Measurements from ENCODE around the gene FBXO27.
"Not testable (repeated sequence)": the region's sequence is repeated elsewhere in the genome, so short reads cannot be mapped to it uniquely, and the experiment has no call there.

The FBXO27 gene

DNA sequence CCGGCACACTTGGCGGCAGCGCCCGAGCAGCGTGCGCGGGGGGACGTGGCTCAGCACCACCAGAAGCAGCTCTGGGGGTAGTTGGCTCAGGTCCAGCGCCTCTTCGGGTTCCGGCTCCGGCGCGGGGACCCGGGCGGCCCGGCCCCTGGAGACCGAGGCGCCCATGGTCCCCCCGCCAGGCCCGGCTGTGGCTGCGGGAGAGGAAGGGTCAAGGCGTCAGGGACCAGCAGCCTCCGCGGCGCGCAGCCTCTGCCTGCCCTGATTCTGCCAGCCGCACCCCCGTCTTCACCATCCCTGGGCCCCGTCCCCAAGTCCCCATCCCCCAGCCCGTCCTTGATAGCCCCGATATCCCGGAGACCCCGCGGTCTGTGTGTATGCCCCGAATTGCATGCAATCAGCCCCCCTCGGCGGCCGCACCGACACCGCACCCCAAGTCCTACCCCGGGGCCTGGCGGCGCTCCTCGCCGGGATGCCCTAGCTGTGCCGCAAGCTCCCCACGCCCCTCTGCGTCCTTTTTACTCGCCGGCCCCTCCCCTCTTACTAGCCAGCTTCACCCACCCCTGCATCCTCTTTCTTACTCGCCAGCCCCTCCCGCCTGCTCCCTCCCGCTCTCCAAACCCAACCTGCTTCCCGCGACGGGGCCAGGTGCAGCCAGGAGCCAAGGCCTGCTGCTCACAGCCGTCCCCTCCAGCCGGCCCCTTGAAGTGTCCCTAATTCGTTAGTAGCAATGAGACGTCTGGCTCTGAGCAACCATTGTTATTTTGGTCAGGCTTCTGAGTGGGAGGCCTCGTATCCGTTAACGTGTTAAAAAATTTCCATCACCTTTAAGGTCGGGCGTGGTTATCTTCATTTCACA lies at the start of gene FBXO27:
FBXO27 (minus strand) TSS at position 487 of the 856 bp plus-strand sequence; CDS start at position 165, 322 bp downstream.
- peak within 1 kb of the TSS; percentile 65 for H3K4me3 Mint-ChIP-seq
- peaks cover 15% of the 10 kb centered on the region for H3K27me3 Mint-ChIP-seq
- no peaks in the 10 kb centered on the region for H3K9me3 Mint-ChIP-seq
- peaks cover 10% of the 10 kb centered on the region for H3K4me1 Mint-ChIP-seq (ENCODE audit: low read depth)
- no peaks in the 10 kb centered on the region for H3K36me3 Mint-ChIP-seq (ENCODE audit: low read depth)
- no peak within 1 kb of the TSS for H3K27ac Mint-ChIP-seq

GRCh38 chr19:39080431-39080830 lies 48.1 kb upstream of the FBXO27 start:
- Mint-ChIP-seq H3K9me3 (no peaks in the 10 kb centered on the region), H3K27me3 (peaks cover 35% of the 10 kb centered on the region), H3K4me1 (ENCODE audit: low read depth) (peaks cover 10% of the 10 kb centered on the region), H3K27ac (no peak overlapping the region), H3K36me3 (ENCODE audit: low read depth) (no peaks in the 10 kb centered on the region), H3K4me3 (no peak overlapping the region)

- no peak overlapping the region for H3K27ac Mint-ChIP-seq
- H3K36me3 Mint-ChIP-seq (ENCODE audit: low read depth) = no peaks in the 10 kb centered on the region
- H3K4me3 Mint-ChIP-seq = no peak overlapping the region
- H3K9me3 Mint-ChIP-seq = no peaks in the 10 kb centered on the region
- peaks cover 23% of the 10 kb centered on the region for H3K27me3 Mint-ChIP-seq
- peaks cover 15% of the 10 kb centered on the region for H3K4me1 Mint-ChIP-seq (ENCODE audit: low read depth)
These were observed 46.3 kb upstream of the FBXO27 start for GRCh38 chr19:39078436-39079200.

GRCh38 chr19:39077323-39077722 lies 45.0 kb upstream of the FBXO27 start:
- Mint-ChIP-seq H3K27ac (no peak overlapping the region), H3K9me3 (no peaks in the 10 kb centered on the region), H3K4me3 (no peak overlapping the region), H3K27me3 (peaks cover 11% of the 10 kb centered on the region), H3K4me1 (ENCODE audit: low read depth) (peaks cover 19% of the 10 kb centered on the region), H3K36me3 (ENCODE audit: low read depth) (no peaks in the 10 kb centered on the region)

GRCh38 chr19:39074942-39075341 lies 42.6 kb upstream of the FBXO27 start:
- Mint-ChIP-seq H3K9me3 (no peaks in the 10 kb centered on the region), H3K36me3 (ENCODE audit: low read depth) (no peaks in the 10 kb centered on the region), H3K27ac (no peak overlapping the region), H3K4me1 (ENCODE audit: low read depth) (peaks cover 20% of the 10 kb centered on the region), H3K27me3 (no peaks in the 10 kb centered on the region), H3K4me3 (no peak overlapping the region)

DNA sequence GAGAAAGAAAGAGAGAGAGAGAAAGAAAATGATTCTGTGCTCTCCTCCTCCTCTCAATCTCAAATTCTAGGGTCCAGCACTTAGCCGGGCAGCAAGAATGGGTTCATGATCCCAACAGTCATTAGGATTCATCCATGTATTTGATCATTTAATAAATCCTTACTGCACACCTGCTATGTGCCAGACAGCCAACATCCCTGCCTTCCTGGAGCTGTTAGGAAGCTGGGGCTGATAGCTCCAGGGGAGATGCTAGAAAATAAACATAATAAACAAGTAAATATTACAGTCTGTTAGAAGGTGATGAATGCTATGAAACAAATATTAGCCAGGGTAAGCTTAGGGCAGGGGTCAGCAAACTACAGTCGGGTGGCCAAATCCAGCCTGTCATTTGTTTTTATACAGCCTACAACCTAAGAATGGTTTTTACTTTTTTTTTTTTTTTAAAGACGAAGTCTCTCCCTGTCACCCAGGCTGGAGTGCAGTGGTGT lies 41.9 kb upstream of the FBXO27 start:
- Mint-ChIP-seq H3K4me3 (no peak overlapping the region), H3K4me1 (ENCODE audit: low read depth) (peaks cover 20% of the 10 kb centered on the region), H3K36me3 (ENCODE audit: low read depth) (no peaks in the 10 kb centered on the region), H3K9me3 (no peaks in the 10 kb centered on the region), H3K27ac (no peak overlapping the region), H3K27me3 (no peaks in the 10 kb centered on the region)

DNA sequence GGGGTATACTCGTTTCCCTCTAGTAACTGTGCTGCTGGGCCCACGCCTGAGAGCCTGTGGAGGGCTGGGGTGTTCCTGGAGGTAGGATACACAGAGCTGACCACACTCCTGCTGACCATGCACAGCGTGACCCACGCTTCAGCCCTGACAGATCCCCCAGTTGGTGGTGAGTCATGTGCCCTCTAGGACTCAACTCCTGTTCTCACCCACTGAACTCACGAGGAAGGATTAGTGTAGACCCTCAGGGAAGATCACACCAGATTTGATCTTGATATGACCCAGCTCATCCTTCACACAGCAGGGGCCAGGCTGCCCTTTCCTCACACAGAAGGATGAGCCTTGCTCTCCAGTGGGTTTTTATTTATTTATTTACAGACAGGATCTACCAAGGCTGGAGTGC lies 38.5 kb upstream of the FBXO27 start:
- Mint-ChIP-seq H3K9me3 (no peaks in the 10 kb centered on the region), H3K36me3 (ENCODE audit: low read depth) (no peaks in the 10 kb centered on the region), H3K27ac (no peak overlapping the region), H3K27me3 (no peaks in the 10 kb centered on the region), H3K4me1 (ENCODE audit: low read depth) (peaks cover 20% of the 10 kb centered on the region), H3K4me3 (no peak overlapping the region)

GRCh38 chr19:39068259-39068658 lies 35.9 kb upstream of the FBXO27 start:
- not testable (repeated sequence) for H3K9me3 Mint-ChIP-seq; H3K27me3 Mint-ChIP-seq; H3K4me1 Mint-ChIP-seq (ENCODE audit: low read depth); H3K4me3 Mint-ChIP-seq; H3K36me3 Mint-ChIP-seq (ENCODE audit: low read depth); H3K27ac Mint-ChIP-seq

DNA sequence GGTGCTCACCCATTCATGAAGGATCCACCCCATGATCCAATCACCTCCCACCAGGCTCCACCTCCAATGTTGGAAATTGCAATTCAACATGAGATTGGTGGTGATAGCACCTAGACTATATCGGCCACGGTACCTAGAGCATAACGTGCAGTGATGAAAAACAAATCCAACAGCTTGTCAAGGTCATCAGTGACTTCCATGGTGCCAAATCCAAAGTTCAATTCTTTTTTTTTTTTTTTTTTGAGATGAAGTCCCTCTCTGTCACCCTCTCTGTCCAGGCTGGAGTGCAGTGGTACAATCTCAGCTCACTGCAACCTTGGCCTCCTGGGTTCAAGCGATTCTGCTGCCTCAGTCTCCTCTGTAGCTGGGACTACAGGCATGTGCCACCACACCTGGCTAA lies 34.8 kb upstream of the FBXO27 start:
- H3K9me3 Mint-ChIP-seq = no peaks in the 10 kb centered on the region
- H3K4me1 Mint-ChIP-seq (ENCODE audit: low read depth) = no peaks in the 10 kb centered on the region
- no peak overlapping the region for H3K27ac Mint-ChIP-seq
- H3K36me3 Mint-ChIP-seq (ENCODE audit: low read depth) = no peaks in the 10 kb centered on the region
- H3K4me3 Mint-ChIP-seq = no peak overlapping the region
- no peaks in the 10 kb centered on the region for H3K27me3 Mint-ChIP-seq

- no peak overlapping the region for H3K27ac Mint-ChIP-seq
- H3K9me3 Mint-ChIP-seq = no peaks in the 10 kb centered on the region
- peaks cover 3% of the 10 kb centered on the region for H3K4me1 Mint-ChIP-seq (ENCODE audit: low read depth)
- H3K36me3 Mint-ChIP-seq (ENCODE audit: low read depth) = no peaks in the 10 kb centered on the region
- no peak overlapping the region for H3K4me3 Mint-ChIP-seq
- H3K27me3 Mint-ChIP-seq = no peaks in the 10 kb centered on the region
These were observed 33.6 kb upstream of the FBXO27 start for GRCh38 chr19:39065928-39066327.

DNA sequence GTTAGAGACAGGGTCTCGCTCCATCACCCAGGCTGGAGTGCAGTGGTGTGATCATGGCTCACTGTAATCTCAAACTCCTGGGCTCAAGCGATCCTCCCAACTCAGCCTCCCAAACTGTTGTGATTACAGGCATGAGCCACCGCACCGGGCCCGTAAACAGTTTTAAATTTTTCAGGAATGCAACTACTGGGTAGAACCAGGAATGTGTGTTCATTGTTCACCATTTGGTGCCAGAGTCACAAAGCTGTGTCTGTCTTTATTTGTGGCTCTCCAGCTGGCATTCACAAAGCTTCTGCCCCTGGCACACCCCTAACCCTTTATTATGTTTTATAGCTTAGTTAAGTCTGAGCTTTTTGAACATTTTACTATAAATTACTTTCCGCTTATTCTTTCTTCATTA lies 32.1 kb upstream of the FBXO27 start:
- no peaks in the 10 kb centered on the region for H3K27me3 Mint-ChIP-seq
- H3K4me1 Mint-ChIP-seq (ENCODE audit: low read depth) = peaks cover 3% of the 10 kb centered on the region
- no peaks in the 10 kb centered on the region for H3K9me3 Mint-ChIP-seq
- H3K36me3 Mint-ChIP-seq (ENCODE audit: low read depth) = no peaks in the 10 kb centered on the region
- H3K27ac Mint-ChIP-seq = no peak overlapping the region
- no peak overlapping the region for H3K4me3 Mint-ChIP-seq

DNA sequence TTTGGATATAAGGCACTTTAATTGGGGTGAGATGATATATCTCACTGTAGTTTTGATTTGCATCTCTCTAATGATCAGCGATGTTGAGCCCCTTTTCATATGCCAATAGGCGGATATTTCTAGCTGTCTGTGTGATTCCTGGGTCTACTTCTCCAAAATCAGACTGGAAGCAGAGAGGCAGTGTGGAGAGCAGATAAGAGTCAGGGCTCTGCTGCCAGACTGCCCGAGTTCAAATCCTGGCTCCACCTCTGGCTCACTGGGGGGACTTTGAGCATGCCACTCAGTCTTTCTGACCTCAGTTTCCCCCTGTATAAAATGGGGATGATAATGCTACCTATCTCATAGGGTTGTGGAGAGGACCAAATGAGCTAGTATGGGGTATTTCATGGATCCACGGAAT lies 27.8 kb upstream of the FBXO27 start:
- Mint-ChIP-seq H3K36me3 (ENCODE audit: low read depth) (no peaks in the 10 kb centered on the region), H3K4me3 (no peak overlapping the region), H3K27me3 (no peaks in the 10 kb centered on the region), H3K9me3 (no peaks in the 10 kb centered on the region), H3K27ac (no peak overlapping the region), H3K4me1 (ENCODE audit: low read depth) (peaks cover 3% of the 10 kb centered on the region)

DNA sequence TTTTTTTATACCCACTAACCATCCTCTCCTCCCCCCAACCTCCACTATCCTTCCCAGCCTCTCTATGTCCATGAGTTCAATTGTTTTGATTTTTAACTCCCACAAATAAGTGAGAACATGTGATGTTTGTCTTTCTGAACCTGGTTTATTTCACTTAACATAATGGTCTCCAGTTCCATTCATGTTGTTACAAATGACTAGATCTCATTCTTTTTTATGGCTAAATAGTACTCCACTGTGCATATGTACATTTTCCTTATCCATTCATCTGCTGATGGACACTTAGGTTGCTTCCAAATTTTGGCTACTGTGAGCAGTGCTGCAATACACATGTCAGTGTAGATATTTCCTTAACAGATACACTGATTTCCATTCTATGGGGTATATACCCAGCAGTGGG lies 27.0 kb upstream of the FBXO27 start:
- Mint-ChIP-seq H3K4me3 (no peak overlapping the region), H3K9me3 (no peaks in the 10 kb centered on the region)

GRCh38 chr19:39057615-39058014 lies 25.3 kb upstream of the FBXO27 start:
- Mint-ChIP-seq H3K36me3 (ENCODE audit: low read depth) (no peaks in the 10 kb centered on the region), H3K9me3 (no peaks in the 10 kb centered on the region), H3K27ac (no peak overlapping the region), H3K4me1 (ENCODE audit: low read depth) (peaks cover 3% of the 10 kb centered on the region), H3K4me3 (no peak overlapping the region), H3K27me3 (no peaks in the 10 kb centered on the region)

More for the DNA sequence above, 27.0 kb upstream of the FBXO27 start:
- Mint-ChIP-seq H3K36me3 (ENCODE audit: low read depth) (no peaks in the 10 kb centered on the region), H3K27ac (no peak overlapping the region), H3K27me3 (no peaks in the 10 kb centered on the region), H3K4me1 (ENCODE audit: low read depth) (peaks cover 3% of the 10 kb centered on the region)

DNA sequence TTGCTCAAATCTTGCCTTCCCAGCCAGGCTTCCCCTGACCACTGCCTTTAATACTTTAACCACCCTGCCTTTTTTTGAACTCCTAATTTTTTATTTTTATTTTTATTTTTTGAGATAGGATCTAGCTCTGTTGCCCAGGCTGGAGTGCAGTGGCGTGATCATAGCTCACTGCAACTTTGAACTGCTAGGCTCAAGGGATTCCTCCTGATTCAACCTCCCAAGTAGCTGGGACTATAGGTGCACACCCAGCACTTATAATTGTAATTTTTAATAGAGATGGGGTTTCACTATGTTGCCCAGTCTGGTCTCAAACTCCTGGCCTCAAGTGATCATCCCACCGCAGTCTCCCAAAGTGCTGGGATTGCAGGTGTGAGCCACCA lies 21.7 kb upstream of the FBXO27 start:
- Mint-ChIP-seq H3K4me1 (ENCODE audit: low read depth) (no peaks in the 10 kb centered on the region), H3K27ac (no peak overlapping the region), H3K4me3 (no peak overlapping the region)

More for the DNA sequence above, 21.7 kb upstream of the FBXO27 start:
- Mint-ChIP-seq H3K27me3 (no peaks in the 10 kb centered on the region), H3K9me3 (peaks cover 2% of the 10 kb centered on the region), H3K36me3 (ENCODE audit: low read depth) (no peaks in the 10 kb centered on the region)

Data from stimulated activated naive CD8-positive, alpha-beta T cell treated with anti-CD3 and anti-CD28 coated beads, Interleukin-15, Interleukin-2, amounts not matched to agents 100 ng/mL and 50 ng/mL, for 24 hours (primary cell).